Left kidney (tissue), 2 donors: ENCODE data around the gene HMSD. TPM values are rescaled to one million over a fixed set of nuclear protein-coding genes. Genes with fewer than 3 reads are reported as not detected.
A peak's percentile ranks its signal among the peaks of the same experiment; 100 is the strongest.

Experiments
- DNase-seq: peaks from one replicate; pipeline ENCODE4 v3.0.0-alpha.2; 2013
- polyA plus RNA-seq: library from polyadenylated mRNA; unstranded; fragments of 120-200 nt; gene quantifications from one replicate; pipeline ENCODE4 v1.2.1, GENCODE V29; 2013; ENCODE audit not compliant: insufficient read length

The HMSD gene
- polyA plus RNA-seq, 1 donor = 3.6 TPM

DNA sequence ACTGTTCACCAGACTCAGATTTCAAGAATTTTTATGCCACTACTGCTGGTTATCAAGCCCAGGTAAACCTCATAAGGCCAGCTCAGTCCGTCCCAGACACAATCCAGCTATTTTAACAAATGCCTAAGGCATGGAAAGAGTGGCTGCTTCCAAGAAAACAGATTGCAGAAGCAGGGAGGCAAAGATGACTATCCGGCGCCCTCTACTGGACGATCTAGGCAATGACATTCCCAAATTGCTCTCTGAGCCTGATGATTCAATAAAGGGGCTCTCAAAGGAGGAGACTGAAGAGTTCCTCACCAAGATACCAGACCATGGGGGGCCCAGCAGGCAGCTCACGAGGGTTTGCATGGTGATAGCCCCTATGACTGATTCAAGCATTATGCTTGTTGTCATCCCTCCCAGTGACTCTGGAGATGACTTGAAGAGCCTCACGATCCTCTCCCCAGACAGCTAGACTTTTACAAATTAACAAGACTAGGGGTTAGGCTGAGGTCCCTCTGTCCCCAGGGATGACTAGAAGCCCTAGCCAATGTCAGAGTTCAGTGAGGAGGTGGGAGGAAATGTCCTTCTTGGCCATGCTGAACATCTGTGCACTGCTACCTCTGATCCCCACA, 45.8 kb downstream of the HMSD start:
- peak; percentile 26 for DNase-seq

- DNase-seq = no peak
Observed at GRCh38 chr18:63997041-63997440, 47.9 kb downstream of the HMSD start.

GRCh38 chr18:63997606-63998005, 48.5 kb downstream of the HMSD start:
- DNase-seq = no peak

DNA sequence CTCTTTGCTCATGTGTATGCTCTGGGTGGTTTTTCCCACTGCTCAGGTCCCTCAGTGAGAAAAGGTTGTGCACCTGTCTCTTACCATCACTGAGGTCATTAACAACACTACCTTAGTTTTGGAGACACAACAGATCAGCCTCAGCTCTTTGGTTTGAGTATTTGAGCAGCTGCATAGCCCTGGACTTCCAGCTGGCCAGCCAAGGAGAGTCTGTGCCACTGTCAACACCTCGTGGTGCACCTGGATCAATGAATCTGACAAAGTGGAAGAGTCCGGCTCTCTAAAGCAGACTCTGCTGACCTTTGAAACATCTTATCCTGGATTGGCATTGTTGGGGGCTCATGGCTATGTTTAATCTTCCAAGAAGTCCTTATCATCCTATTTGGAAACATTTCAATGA, 50.8 kb downstream of the HMSD start:
- DNase-seq = no peak

GRCh38 chr18:64002581-64002980, 53.5 kb downstream of the HMSD start:
- no peak for DNase-seq

- no peak for DNase-seq
Observed at GRCh38 chr18:64009305-64009704, 60.2 kb downstream of the HMSD start.

Other genes starting within 250 kb of the HMSD start
- gene SERPINB11, start 246.3 kb upstream of the HMSD start, polyA plus RNA-seq = not detected
- 1.0 TPM for gene SERPINB7, start 173.9 kb upstream of the HMSD start, polyA plus RNA-seq
- gene SERPINB2, start 61.6 kb upstream of the HMSD start, polyA plus RNA-seq = 0.10 TPM
- 0.27 TPM for gene SERPINB10, start 41.3 kb upstream of the HMSD start, polyA plus RNA-seq
- gene SERPINB8, start 20.8 kb downstream of the HMSD start, polyA plus RNA-seq = 3.4 TPM
- gene LINC00305, start 199.8 kb downstream of the HMSD start, polyA plus RNA-seq = 3.6 TPM